PC-9 (cell line): ENCODE results near the gene GAA. TPM values are rescaled to one million over a fixed set of nuclear protein-coding genes. Genes with fewer than 3 reads are reported as not detected.

ENCODE experiments used
- BruUV-seq: library from RNA; stranded (reverse); fragments of 400-500 nt; replicated peaks from 2 replicates; lab custom pipeline; 2021; lab: Mats Ljungman, UMichigan
- CTCF ChIA-PET: fragments of 300-600 bp; sonication (Branson Sonifier 250); formaldehyde crosslinking; loops from one replicate; lab custom pipeline; 2022; ENCODE audit warnings: antibody characterized with exemption; lab: Charles Lee
- POLR2A ChIA-PET: fragments of 300-600 bp; sonication (Branson Sonifier 250); formaldehyde crosslinking; loops from one replicate; lab custom pipeline; 2022; ENCODE audit warnings: antibody characterized with exemption; ENCODE audit not compliant: unreplicated experiment; lab: Charles Lee
- DNase-seq, 2 experiments: peaks; one replicate each; pipeline versions ENCODE4 v3.0.0 to v3.0.0-alpha.2; 2015 to 2022; ENCODE audit warnings: mixed read lengths in 1 of 2
- H2AFZ ChIP-seq: fragments of 200-600 bp; sonication (generic); 2 replicates; pipeline ENCODE4 v1.8.1; 2017; ENCODE audit warnings: antibody characterized with exemption
- H3F3A ChIP-seq: fragments of 200-600 bp; sonication (generic); 2 replicates; pipeline ENCODE4 v1.8.1; 2017; ENCODE audit warnings: antibody characterized with exemption, mild to moderate bottlenecking, low read depth; ENCODE audit not compliant: insufficient read depth
- H3K27ac ChIP-seq: fragments of 200-600 bp; sonication (generic); 2 replicates; pipeline ENCODE4 v1.6.1; 2016; ENCODE audit warnings: mixed run types
- H3K27me3 ChIP-seq: fragments of 200-600 bp; sonication (generic); 2 replicates; pipeline ENCODE4 v1.6.1; 2016; ENCODE audit warnings: low read depth, mixed run types; ENCODE audit not compliant: insufficient read depth
- H3K36me3 ChIP-seq: fragments of 200-600 bp; sonication (generic); 2 replicates; pipeline ENCODE4 v1.6.1; 2016; ENCODE audit warnings: low read depth, mixed run types
- H3K4me1 ChIP-seq: fragments of 200-600 bp; sonication (generic); replicated peaks from 2 replicates; pipeline ENCODE4 v1.6.1; 2016; ENCODE audit warnings: mixed run types; ENCODE audit not compliant: insufficient read depth
- H3K4me2 ChIP-seq: fragments of 200-600 bp; sonication (generic); 2 replicates; pipeline ENCODE4 v1.6.1; 2017; ENCODE audit warnings: mixed run types
- H3K4me3 ChIP-seq: fragments of 200-600 bp; sonication (generic); 2 replicates; pipeline ENCODE4 v1.6.1; 2016; ENCODE audit warnings: mixed run types
- H3K79me2 ChIP-seq: fragments of 200-600 bp; sonication (generic); 2 replicates; pipeline ENCODE4 v1.6.1; 2017; ENCODE audit warnings: low read depth, mixed run types
- H3K9me2 ChIP-seq: fragments of 200-600 bp; sonication (generic); 2 replicates; pipeline ENCODE4 v1.8.1; 2017; ENCODE audit warnings: mild to moderate bottlenecking; ENCODE audit not compliant: insufficient read depth
- H3K9me3 ChIP-seq: fragments of 200-600 bp; sonication (generic); 2 replicates; pipeline ENCODE4 v1.8.1; 2016; ENCODE audit warnings: low read depth; ENCODE audit not compliant: insufficient read depth
- H4K20me1 ChIP-seq: fragments of 200-600 bp; sonication (generic); 2 replicates; pipeline ENCODE4 v1.8.1; 2017; ENCODE audit not compliant: insufficient read depth
- EZH2 ChIP-seq: fragments of 200-600 bp; sonication (generic); IDR thresholded peaks from 2 replicates; pipeline ENCODE4 v1.8.0; 2017; ENCODE audit warnings: antibody characterized with exemption, low read depth
- intact Hi-C: fragments of 100-400 bp; cut with micrococcal nuclease; formaldehyde crosslinking; loops from one replicate; pipeline ENCODE4 v1.10.0; 2022; ENCODE audit not compliant: unreplicated experiment
- total RNA-seq: library from RNA; stranded (reverse); gene quantifications from 2 replicates; pipeline ENCODE4 v1.2.3, GENCODE V29; 2021
- TF ChIP-seq, protein P1 (sequence below): fragments of 200-600 bp; sonication (generic); conservative IDR thresholded peaks from 2 replicates; pipeline ENCODE4 v1.6.1; 2017; ENCODE audit warnings: mixed run types, antibody characterized with exemption, mild to moderate bottlenecking, moderate library complexity

GAA gene
- total RNA-seq, 1 experiment from 2014 or later = 86.9 TPM

DNA sequence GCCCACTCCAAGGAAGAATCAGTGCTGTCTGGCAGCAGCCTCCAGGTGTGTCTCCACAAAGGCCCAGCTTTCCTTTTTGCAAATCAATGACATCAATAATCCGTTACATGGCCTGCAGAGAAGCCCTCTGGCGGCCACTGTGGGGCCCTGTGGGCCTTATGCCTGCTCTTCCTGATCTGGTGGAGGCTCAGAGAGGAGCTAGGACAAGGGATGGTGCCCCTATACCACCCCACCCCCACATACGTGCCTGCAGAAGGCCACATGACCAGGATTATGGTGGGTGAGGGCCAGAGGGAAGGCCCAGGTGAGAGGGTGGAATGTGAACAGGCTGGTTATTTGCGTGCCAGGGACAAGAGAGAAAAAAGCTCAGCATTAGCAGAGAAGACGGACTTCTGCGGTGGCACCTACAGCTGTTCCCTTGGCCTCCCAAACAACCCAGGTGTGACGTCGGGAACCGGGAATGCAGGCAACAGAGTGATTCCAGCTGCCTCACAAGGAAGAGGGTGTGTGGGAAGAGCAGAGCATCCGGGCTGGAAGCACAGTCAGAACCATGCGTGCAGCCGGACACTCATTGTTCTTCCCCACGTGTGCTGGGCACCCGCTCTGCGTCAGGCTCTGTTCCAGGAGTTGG is 23.1 kb downstream of the GAA start:
- H3K4me3 ChIP-seq = no peak overlapping the region
- peak; percentile 41 to 89 for DNase-seq
- no peaks in the 10 kb centered on the region for H3K9me2 ChIP-seq
- H3K9me3 ChIP-seq = no peaks in the 10 kb centered on the region
- CTCF ChIA-PET = interaction anchor here (0.9 to 2.2 kb wide), 3 partner anchors 21 to 118 kb away, joined by 3 to 15 read pairs (median 4); partner anchors contain the start of gene GAA
- POLR2A ChIA-PET = interaction anchor here (0.6 to 0.8 kb wide), 4 partner anchors 22 to 206 kb away, joined by 5 to 16 read pairs (median 7); partner anchors contain the start of gene GAA
- no peaks in the 10 kb centered on the region for H3K4me1 ChIP-seq
- no peak overlapping the region for H3K27ac ChIP-seq
- H3K27me3 ChIP-seq = no peaks in the 10 kb centered on the region
- H3K4me2 ChIP-seq = no peak overlapping the region
- H3F3A ChIP-seq = no peaks in the 10 kb centered on the region
- no peaks in the 10 kb centered on the region for H3K36me3 ChIP-seq
- no peaks in the 10 kb centered on the region for H4K20me1 ChIP-seq
- TF ChIP-seq, protein P1, sequence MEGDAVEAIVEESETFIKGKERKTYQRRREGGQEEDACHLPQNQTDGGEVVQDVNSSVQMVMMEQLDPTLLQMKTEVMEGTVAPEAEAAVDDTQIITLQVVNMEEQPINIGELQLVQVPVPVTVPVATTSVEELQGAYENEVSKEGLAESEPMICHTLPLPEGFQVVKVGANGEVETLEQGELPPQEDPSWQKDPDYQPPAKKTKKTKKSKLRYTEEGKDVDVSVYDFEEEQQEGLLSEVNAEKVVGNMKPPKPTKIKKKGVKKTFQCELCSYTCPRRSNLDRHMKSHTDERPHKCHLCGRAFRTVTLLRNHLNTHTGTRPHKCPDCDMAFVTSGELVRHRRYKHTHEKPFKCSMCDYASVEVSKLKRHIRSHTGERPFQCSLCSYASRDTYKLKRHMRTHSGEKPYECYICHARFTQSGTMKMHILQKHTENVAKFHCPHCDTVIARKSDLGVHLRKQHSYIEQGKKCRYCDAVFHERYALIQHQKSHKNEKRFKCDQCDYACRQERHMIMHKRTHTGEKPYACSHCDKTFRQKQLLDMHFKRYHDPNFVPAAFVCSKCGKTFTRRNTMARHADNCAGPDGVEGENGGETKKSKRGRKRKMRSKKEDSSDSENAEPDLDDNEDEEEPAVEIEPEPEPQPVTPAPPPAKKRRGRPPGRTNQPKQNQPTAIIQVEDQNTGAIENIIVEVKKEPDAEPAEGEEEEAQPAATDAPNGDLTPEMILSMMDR = 0 out of 2 replicates have a peak, but pooled peaks have one; percentile 48
- no peak for TF ChIP-seq EZH2
- no TSS peak for BruUV-seq
- H2AFZ ChIP-seq = no peak overlapping the region
- no peaks in the 10 kb centered on the region for H3K79me2 ChIP-seq
- intact Hi-C loops = loop anchor here (1.0 to 2.0 kb wide), 2 partner anchors 23 to 130 kb away; partner anchors contain the start of gene GAA

- intact Hi-C loops = loop anchor here (2.0 kb wide), 1 partner anchor 129 kb away; no protein-coding TSS in a partner anchor
- Histone ChIP-seq H4K20me1 (no peaks in the 10 kb centered on the region), H3K4me1 (no peaks in the 10 kb centered on the region), H3K36me3 (no peaks in the 10 kb centered on the region), H3F3A (no peaks in the 10 kb centered on the region), H3K27me3 (no peaks in the 10 kb centered on the region), H3K9me2 (no peaks in the 10 kb centered on the region), H3K4me3 (no peak overlapping the region), H3K9me3 (no peaks in the 10 kb centered on the region), H3K27ac (no peak overlapping the region), H3K4me2 (no peak overlapping the region), H2AFZ (no peak overlapping the region), H3K79me2 (no peaks in the 10 kb centered on the region)
- ChIA-PET POLR2A (no interaction called here), CTCF (no interaction called here)
- no TSS peak for BruUV-seq
- TF ChIP-seq, protein P1 = no peak
- no peak for TF ChIP-seq EZH2
- DNase-seq = no peak
Observed at GRCh38 chr17:80125656-80126448, 24.5 kb downstream of the GAA start.

DNA sequence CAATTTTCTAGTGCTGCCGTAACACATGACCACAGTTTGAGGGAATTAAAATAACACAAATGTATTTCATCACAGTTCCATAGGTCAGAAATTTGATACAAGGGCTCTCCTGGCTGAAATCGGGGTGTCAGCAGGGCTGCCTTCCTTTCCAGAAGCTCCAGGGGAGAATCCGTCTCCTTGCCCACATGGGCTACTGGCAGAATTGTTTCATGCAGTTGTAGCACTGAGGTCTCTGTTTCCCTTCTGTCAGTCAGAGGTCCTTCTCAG is 25.0 kb downstream of the GAA start:
- no peaks in the 10 kb centered on the region for H3K36me3 ChIP-seq
- no peak for DNase-seq
- no peaks in the 10 kb centered on the region for H3K4me1 ChIP-seq
- H3F3A ChIP-seq = no peaks in the 10 kb centered on the region
- H3K9me2 ChIP-seq = no peaks in the 10 kb centered on the region
- no peaks in the 10 kb centered on the region for H3K79me2 ChIP-seq
- no peak overlapping the region for H2AFZ ChIP-seq
- no peaks in the 10 kb centered on the region for H4K20me1 ChIP-seq
- no peaks in the 10 kb centered on the region for H3K27me3 ChIP-seq
- ChIA-PET POLR2A (interaction anchor here (0.6 kb wide), 1 partner anchor 19 kb away, joined by 3 read pairs; no protein-coding TSS in a partner anchor), CTCF (no interaction called here)
- H3K4me3 ChIP-seq = no peak overlapping the region
- no peaks in the 10 kb centered on the region for H3K9me3 ChIP-seq
- H3K4me2 ChIP-seq = no peak overlapping the region
- no TSS peak for BruUV-seq
- TF ChIP-seq EZH2 = no peak
- TF ChIP-seq, protein P1 = no peak
- no peak overlapping the region for H3K27ac ChIP-seq
- intact Hi-C loops = no loop called here
